Psoas muscle (tissue), 8 donors: ENCODE measurements around the gene FBXW7. TPM values are rescaled to one million over a fixed set of nuclear protein-coding genes. Genes with fewer than 3 reads are reported as not detected.

Source experiments
- ATAC-seq, 4 donors: fragments of 200-7000 bp; cut with Tn5 transposase; one replicate each; pipeline ENCODE4 v1.9.1; 2020; ENCODE audit warnings: moderate library complexity in 3 of 4, mild to moderate bottlenecking in 2 of 4
- DNase-seq, 2 donors: peaks; one replicate each; pipeline ENCODE4 v3.0.0-alpha.2; 2020
- H3K27ac ChIP-seq: fragments of 200-600 bp; one replicate; pipeline ENCODE4 v1.8.0; 2022
- H3K27me3 ChIP-seq, 3 donors: fragments of 200-600 bp in 1 of 3; one replicate each; pipeline versions ENCODE4 v1.6.1 to v1.8.0; 2013 to 2022; ENCODE audit warnings: low read length in 2 of 3, mild to moderate bottlenecking in 2 of 3, moderate library complexity in 1 of 3; ENCODE audit not compliant: insufficient read depth in 3 of 3
- H3K36me3 ChIP-seq, 2 donors: fragments of 200-600 bp in 1 of 2; one replicate each; pipeline versions ENCODE4 v1.6.1 to v1.8.0; 2013 to 2022; ENCODE audit warnings: low read depth in 1 of 2, mild to moderate bottlenecking in 1 of 2, moderate library complexity in 1 of 2; ENCODE audit not compliant: insufficient read depth in 1 of 2
- H3K4me1 ChIP-seq: fragments of 200-600 bp; one replicate; pipeline ENCODE4 v1.8.0; 2022
- H3K4me3 ChIP-seq: fragments of 200-600 bp; one replicate; pipeline ENCODE4 v1.8.0; 2022; ENCODE audit warnings: mild to moderate bottlenecking
- H3K9me3 ChIP-seq: fragments of 200-600 bp; one replicate; pipeline ENCODE4 v1.8.0; 2022
- CTCF ChIP-seq: fragments of 200-600 bp; IDR thresholded peaks from one replicate; pipeline ENCODE4 v1.8.0; 2022; ENCODE audit warnings: antibody characterized with exemption
- WGBS, 3 donors: extraction: QIAGEN DNeasy Blood & Tissue Kit; methylation state at CpG; one replicate each; pipeline versions ENCODE4 v1.1.6 to v1.1.7; 2013; 5-methylcytosine and 5-hydroxymethylcytosine counted together
- intact Hi-C, 2 donors: fragments of 100-400 bp; cut with DNase I; formaldehyde crosslinking; loops; one replicate each; pipeline versions ENCODE4 v1.11.0 to v1.14.2; 2022
- polyA plus RNA-seq, 3 donors: library from polyadenylated mRNA; stranded (reverse); fragments of 200-250 nt; gene quantifications; one replicate each; pipeline ENCODE4 v1.2.3, GENCODE V29; 2013
- total RNA-seq, 4 donors: library from RNA; stranded (reverse); fragmentation: NEBNext Ultra II Directional in 2 of 4; extraction: Animal tissue kit (Norgen Biotek cat#: 25700) in 2 of 4; gene quantifications; one replicate each; pipeline versions ENCODE4 v1.2.1 to v1.2.4, GENCODE V29; 2021 to 2023
- donor health status: healthy with polysubstance abuse.
- donor health status: DM: no; HTN: no; CAD: no; lungs with moderate emphysema.
- donor health status: Bipolar disorder and iron deficiency.
- donor health status: healthy.
- donor health status: DM: yes; HTN: yes; CAD: no.
- donor health status: DM: no; HTN: no; CAD: no.
- donor health status: DM: no; HTN: no; CAD: no.
- donor health status: DM: yes; HTN: yes; CAD: no.

Gene FBXW7
- total and polyA plus RNA-seq, 7 donors: 9.8 to 41.1 (median 28.7) TPM

GRCh38 chr4:152500800-152501434, 35.0 kb downstream of the FBXW7 start:
- Histone ChIP-seq H3K9me3 (no peaks in the 10 kb centered on the region), H3K27ac (no peak overlapping the region), H3K36me3 (no peaks in the 10 kb centered on the region), H3K4me3 (no peak overlapping the region), H3K4me1 (no peaks in the 10 kb centered on the region), H3K27me3 (no peaks in the 10 kb centered on the region)
- 1 to 3% (median 2%) methylated on average over 1 of the region's 1 CpG for WGBS, 3 donors
- peak; percentile 85 for TF ChIP-seq CTCF
- intact Hi-C loops: loop anchor here (1.0 to 5.0 kb wide), 4 partner anchors 136 to 234 kb away; no protein-coding TSS in a partner anchor
- DNase-seq (no peak), ATAC-seq (peak in 3 of 4 donors; percentile 51 to 91 (median 78))

GRCh38 chr4:152500275-152500674, 35.6 kb downstream of the FBXW7 start:
- 81 to 96% (median 84%) methylated on average over 2 of the region's 2 CpGs for WGBS, 3 donors
- Histone ChIP-seq H3K4me3 (no peak overlapping the region), H3K27me3 (no peaks in the 10 kb centered on the region), H3K4me1 (no peaks in the 10 kb centered on the region), H3K36me3 (no peaks in the 10 kb centered on the region), H3K27ac (no peak overlapping the region), H3K9me3 (no peaks in the 10 kb centered on the region)
- intact Hi-C loops: loop anchor here in 1 of 2 donors (2.0 to 5.0 kb wide), 2 partner anchors 137 to 235 kb away; no protein-coding TSS in a partner anchor
- DNase-seq (no peak), ATAC-seq (no peak)
- no peak for TF ChIP-seq CTCF

- ATAC-seq: no peak
- Histone ChIP-seq H3K9me3 (no peaks in the 10 kb centered on the region), H3K27ac (no peak overlapping the region), H3K36me3 (no peaks in the 10 kb centered on the region), H3K27me3 (no peaks in the 10 kb centered on the region), H3K4me1 (no peaks in the 10 kb centered on the region), H3K4me3 (no peak overlapping the region)
- intact Hi-C loops: no loop called here
- no peak for DNase-seq
- 76 to 86% (median 77%) methylated on average over 2 of the region's 2 CpGs for WGBS, 3 donors
- no peak for TF ChIP-seq CTCF
Measured at GRCh38 chr4:152499344-152499743, 36.5 kb downstream of the FBXW7 start.

- DNase-seq: no peak
- no peak for ATAC-seq
- 93 to 94% (median 93%) methylated on average over 3 of the region's 3 CpGs for WGBS, 3 donors
- H3K27me3 ChIP-seq: no peaks in the 10 kb centered on the region
- intact Hi-C loops: no loop called here
- no peak overlapping the region for H3K27ac ChIP-seq
- peaks cover 3% of the 10 kb centered on the region for H3K4me1 ChIP-seq
- H3K9me3 ChIP-seq: no peaks in the 10 kb centered on the region
- TF ChIP-seq CTCF: no peak
- no peaks in the 10 kb centered on the region for H3K36me3 ChIP-seq
- H3K4me3 ChIP-seq: no peak overlapping the region
Measured at GRCh38 chr4:152494020-152494419, 41.9 kb downstream of the FBXW7 start.

GRCh38 chr4:152488246-152488645, 47.6 kb downstream of the FBXW7 start:
- H3K27ac ChIP-seq: no peak overlapping the region
- peaks cover 3% of the 10 kb centered on the region for H3K4me1 ChIP-seq
- TF ChIP-seq CTCF: no peak
- 75 to 82% (median 78%) methylated on average over 4 of the region's 4 CpGs for WGBS, 3 donors
- DNase-seq: no peak
- no peaks in the 10 kb centered on the region for H3K36me3 ChIP-seq
- no peak overlapping the region for H3K4me3 ChIP-seq
- H3K27me3 ChIP-seq: no peaks in the 10 kb centered on the region
- intact Hi-C loops: no loop called here
- no peak for ATAC-seq
- no peaks in the 10 kb centered on the region for H3K9me3 ChIP-seq
